ENCODE data around the gene ISG15. TPM values are rescaled to one million over a fixed set of nuclear protein-coding genes. Genes with fewer than 3 reads are reported as not detected.

The ISG15 gene
- total and polyA plus RNA-seq, 9 of the 15 experiments (the other 6 are each of a cell fraction or from before 2014, with no cell fraction given), result 0.40 to 58.3 (median 12.2) TPM

DNA sequence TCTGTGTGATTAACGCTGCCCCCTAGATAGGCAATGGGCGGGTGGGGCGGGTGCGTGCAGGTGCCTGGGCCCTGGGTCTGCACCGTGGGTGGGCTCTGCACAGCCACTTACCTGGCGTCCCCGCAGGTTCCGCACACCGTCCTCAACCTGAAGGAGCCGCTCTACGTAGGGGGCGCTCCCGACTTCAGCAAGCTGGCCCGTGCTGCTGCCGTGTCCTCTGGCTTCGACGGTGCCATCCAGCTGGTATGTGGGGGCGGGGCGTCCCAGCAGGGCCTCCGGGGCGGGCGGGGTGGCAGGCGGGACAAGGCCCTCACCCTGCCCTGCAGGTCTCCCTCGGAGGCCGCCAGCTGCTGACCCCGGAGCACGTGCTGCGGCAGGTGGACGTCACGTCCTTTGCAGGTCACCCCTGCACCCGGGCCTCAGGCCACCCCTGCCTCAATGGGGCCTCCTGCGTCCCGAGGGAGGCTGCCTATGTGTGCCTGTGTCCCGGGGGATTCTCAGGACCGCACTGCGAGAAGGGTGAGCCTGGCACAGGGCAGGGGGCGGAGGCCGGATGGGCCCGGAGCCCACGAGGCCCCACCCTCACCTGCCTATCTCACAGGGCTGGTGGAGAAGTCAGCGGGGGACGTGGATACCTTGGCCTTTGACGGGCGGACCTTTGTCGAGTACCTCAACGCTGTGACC is 38.0 kb downstream of the ISG15 start:
- peaks cover 80% of the 10 kb centered on the region for H3K36me3 ChIP-seq (ENCODE audit: control insufficient read depth, insufficient read depth, low read length)

More for the DNA sequence above, 38.0 kb downstream of the ISG15 start:
- in situ Hi-C loops (cut with MboI) (no loop called here), intact Hi-C loops (cut with micrococcal nuclease) (no loop called here)
- no peaks in the 10 kb centered on the region for H3K79me2 ChIP-seq (ENCODE audit: control insufficient read depth, insufficient read depth, low read length)
- no peak overlapping the region for H2AFZ ChIP-seq (ENCODE audit: low read depth, low read length)
- ChIA-PET CTCF (ENCODE audit: low intra/inter-chr PET ratio) (no interaction called here), POLR2A (interaction anchor here (0.6 to 1.6 kb wide), 3 partner anchors 8 to 81 kb away, joined by 3 to 4 read pairs (median 3); no protein-coding TSS in a partner anchor)
- H3K4me3 ChIP-seq, result no peak overlapping the region
- H3K9ac ChIP-seq (ENCODE audit: insufficient read depth in 1 of 2, low read depth in 2 of 2, low read length in 2 of 2), result no peak overlapping the region
- no TSS peak for BruUV-seq (replicated peaks)
- H3K4me1 ChIP-seq (replicated peaks in 1 of 2; ENCODE audit: control insufficient read depth in 2 of 2, insufficient read depth in 2 of 2, low read length in 2 of 2), result peaks cover 0 to 40% of the 10 kb centered on the region in 2 experiments; a peak in 1 of 5 replicates
- FAIRE-seq, result no peak
- no peaks in the 10 kb centered on the region for H3K9me1 ChIP-seq (ENCODE audit: control insufficient read depth, insufficient read depth, low read length)
- TF ChIP-seq CHD4 (IDR thresholded peaks at IDR 0.05; ENCODE audit: insufficient read depth, insufficient replicate concordance, low read depth, low read length, poor library complexity, severe bottlenecking) (no peak), CCNT2 (IDR thresholded peaks at IDR 0.05; ENCODE audit: borderline replicate concordance, extremely low read depth, insufficient read length, low read depth, low read length) (no peak), RBFOX2 (IDR thresholded peaks at IDR 0.05; ENCODE audit: low read depth, low read length) (no peak), SP2 (IDR thresholded peaks at IDR 0.05; ENCODE audit: extremely low read depth, low read depth, low read length, poor library complexity, severe bottlenecking) (no peak), ZNF699 (CRISPR knock-in tag; IDR thresholded peaks at IDR 0.05; ENCODE audit: insufficient replicate concordance) (no peak), PHB (CRISPR knock-in tag; IDR thresholded peaks at IDR 0.05) (no peak)
- TF ChIP-seq, protein P1, sequence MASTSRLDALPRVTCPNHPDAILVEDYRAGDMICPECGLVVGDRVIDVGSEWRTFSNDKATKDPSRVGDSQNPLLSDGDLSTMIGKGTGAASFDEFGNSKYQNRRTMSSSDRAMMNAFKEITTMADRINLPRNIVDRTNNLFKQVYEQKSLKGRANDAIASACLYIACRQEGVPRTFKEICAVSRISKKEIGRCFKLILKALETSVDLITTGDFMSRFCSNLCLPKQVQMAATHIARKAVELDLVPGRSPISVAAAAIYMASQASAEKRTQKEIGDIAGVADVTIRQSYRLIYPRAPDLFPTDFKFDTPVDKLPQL (IDR thresholded peaks at IDR 0.05; ENCODE audit: extremely low read depth, insufficient read length), result no peak
- TF ChIP-seq, protein P2, sequence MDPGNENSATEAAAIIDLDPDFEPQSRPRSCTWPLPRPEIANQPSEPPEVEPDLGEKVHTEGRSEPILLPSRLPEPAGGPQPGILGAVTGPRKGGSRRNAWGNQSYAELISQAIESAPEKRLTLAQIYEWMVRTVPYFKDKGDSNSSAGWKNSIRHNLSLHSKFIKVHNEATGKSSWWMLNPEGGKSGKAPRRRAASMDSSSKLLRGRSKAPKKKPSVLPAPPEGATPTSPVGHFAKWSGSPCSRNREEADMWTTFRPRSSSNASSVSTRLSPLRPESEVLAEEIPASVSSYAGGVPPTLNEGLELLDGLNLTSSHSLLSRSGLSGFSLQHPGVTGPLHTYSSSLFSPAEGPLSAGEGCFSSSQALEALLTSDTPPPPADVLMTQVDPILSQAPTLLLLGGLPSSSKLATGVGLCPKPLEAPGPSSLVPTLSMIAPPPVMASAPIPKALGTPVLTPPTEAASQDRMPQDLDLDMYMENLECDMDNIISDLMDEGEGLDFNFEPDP (CRISPR knock-in tag; IDR thresholded peaks at IDR 0.05), result no peak
- H3K27ac ChIP-seq (ENCODE audit: extremely low read depth, low read depth, low read length), result no peak overlapping the region
- H3K27me3 ChIP-seq (ENCODE audit: control insufficient read depth in 2 of 2, insufficient read depth in 2 of 2, low read length in 2 of 2), result no peaks in the 10 kb centered on the region
- H3K9me3 ChIP-seq (replicated peaks; ENCODE audit: control insufficient read depth, insufficient read depth, low read depth, low read length), result no peaks in the 10 kb centered on the region
- no peak overlapping the region for H3K4me2 ChIP-seq (ENCODE audit: insufficient read depth, low read length)
- WGBS (ENCODE audit: insufficient coverage, low coverage, missing lambda C conversion rate), result 94% methylated on average over 20 of the region's 46 CpGs
- H4K20me1 ChIP-seq (replicated peaks; ENCODE audit: control insufficient read depth, insufficient read depth, low read length), result no peaks in the 10 kb centered on the region
- no peak for ATAC-seq
- no peak for DNase-seq (ENCODE audit: extremely low read depth in 1 of 4, low spot score in 3 of 4)
